Putamen (tissue), 1 donor: ENCODE data around the gene ZNF292.
"Not testable (repeated sequence)": the region's sequence is repeated elsewhere in the genome, so short reads cannot be mapped to it uniquely, and the experiment has no call there.

Source experiments
- DNase-seq: peaks from one replicate; pipeline ENCODE4 v3.0.0-alpha.2; 2016; ENCODE audit warnings: low spot score

Gene ZNF292

GRCh38 chr6:87154993-87155841, at the start of gene ZNF292:
ZNF292 (plus strand) TSS chr6:87155565; CDS start chr6:87155592, 27 bp downstream.
- DNase-seq = peak; percentile 92

GRCh38 chr6:87105823-87106222, 49.5 kb upstream of the ZNF292 start:
- no peak for DNase-seq

- DNase-seq = no peak
Measured at GRCh38 chr6:87110636-87111035, 44.7 kb upstream of the ZNF292 start.

- no peak for DNase-seq
Measured at GRCh38 chr6:87115402-87116135, 39.8 kb upstream of the ZNF292 start.

- DNase-seq = no peak
Measured at GRCh38 chr6:87116922-87117321, 38.4 kb upstream of the ZNF292 start.

- DNase-seq = no peak
Measured at GRCh38 chr6:87118054-87118453, 37.3 kb upstream of the ZNF292 start.

GRCh38 chr6:87122477-87122876, 32.9 kb upstream of the ZNF292 start:
- no peak for DNase-seq

GRCh38 chr6:87124074-87124473, 31.3 kb upstream of the ZNF292 start:
- no peak for DNase-seq

GRCh38 chr6:87126501-87126900, 28.9 kb upstream of the ZNF292 start:
- no peak for DNase-seq

GRCh38 chr6:87127737-87128136, 27.6 kb upstream of the ZNF292 start:
- no peak for DNase-seq

GRCh38 chr6:87136963-87137362, 18.4 kb upstream of the ZNF292 start:
- no peak for DNase-seq

- DNase-seq = no peak
Measured at GRCh38 chr6:87139236-87139635, 16.1 kb upstream of the ZNF292 start.

- not testable (repeated sequence) for DNase-seq
Measured at GRCh38 chr6:87139927-87140326, 15.4 kb upstream of the ZNF292 start.

- no peak for DNase-seq
Measured at GRCh38 chr6:87146363-87146762, 9.0 kb upstream of the ZNF292 start.

- no peak for DNase-seq
Measured at GRCh38 chr6:87150406-87150805, 5.0 kb upstream of the ZNF292 start.

GRCh38 chr6:87151471-87151780, 3.9 kb upstream of the ZNF292 start:
- DNase-seq = no peak

GRCh38 chr6:87151781-87152525, 3.4 kb upstream of the ZNF292 start:
- peak; percentile 73 for DNase-seq

GRCh38 chr6:87152526-87152955, 2.8 kb upstream of the ZNF292 start:
- DNase-seq = no peak

GRCh38 chr6:87154641-87154992, 748 bp upstream of the ZNF292 start:
- DNase-seq = no peak

- peak; percentile 38 for DNase-seq
Measured at GRCh38 chr6:87155842-87156815, 764 bp downstream of the ZNF292 start.

GRCh38 chr6:87157596-87157995, 2.2 kb downstream of the ZNF292 start:
- DNase-seq = not testable (repeated sequence)

- DNase-seq = no peak
Measured at GRCh38 chr6:87161299-87161698, 5.9 kb downstream of the ZNF292 start.
